GM18511 (cell line): ENCODE results near the gene RAD51B.
"Not testable (repeated sequence)": the region's sequence is repeated elsewhere in the genome, so short reads cannot be mapped to it uniquely, and the experiment has no call there.

Source experiments
- ATAC-seq: cut with Tn5 transposase; IDR thresholded peaks from one replicate; pipeline ENCODE4 v1.9.1; 2021; ENCODE audit warnings: mild to moderate bottlenecking, moderate library complexity; ENCODE audit not compliant: unreplicated experiment

The RAD51B gene

GRCh38 chr14:67942080-67942710, 122.6 kb downstream of the RAD51B start:
- no peak for ATAC-seq

- ATAC-seq = no peak
Measured at GRCh38 chr14:67943947-67944346, 124.4 kb downstream of the RAD51B start.

GRCh38 chr14:67944605-67945004, 125.0 kb downstream of the RAD51B start:
- no peak for ATAC-seq

DNA sequence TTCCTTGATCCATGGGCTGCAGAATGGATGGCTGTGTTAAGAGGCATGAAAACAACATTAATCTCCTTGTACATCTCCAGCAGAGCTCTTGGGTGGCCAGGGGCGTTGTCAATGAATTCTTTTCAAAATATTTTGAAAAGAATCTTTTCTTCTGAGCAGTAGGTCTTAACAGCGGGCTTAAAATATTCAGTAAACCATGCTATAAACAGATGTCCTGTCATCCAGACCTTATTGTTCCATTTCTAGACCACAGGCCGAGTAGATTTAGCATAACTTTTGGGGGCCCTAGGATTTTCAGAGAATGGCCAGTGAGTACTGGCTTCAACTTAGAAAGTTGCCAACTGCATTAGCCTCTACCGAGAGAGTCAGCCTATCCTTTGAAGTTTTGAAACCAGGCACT, 130.2 kb downstream of the RAD51B start:
- no peak for ATAC-seq

- ATAC-seq = no peak
Measured at GRCh38 chr14:67950386-67950785, 130.8 kb downstream of the RAD51B start.

- no peak for ATAC-seq
Measured at GRCh38 chr14:67951529-67952135, 132.1 kb downstream of the RAD51B start.

GRCh38 chr14:67952381-67952780, 132.8 kb downstream of the RAD51B start:
- ATAC-seq = no peak

GRCh38 chr14:67952786-67953185, 133.2 kb downstream of the RAD51B start:
- no peak for ATAC-seq

DNA sequence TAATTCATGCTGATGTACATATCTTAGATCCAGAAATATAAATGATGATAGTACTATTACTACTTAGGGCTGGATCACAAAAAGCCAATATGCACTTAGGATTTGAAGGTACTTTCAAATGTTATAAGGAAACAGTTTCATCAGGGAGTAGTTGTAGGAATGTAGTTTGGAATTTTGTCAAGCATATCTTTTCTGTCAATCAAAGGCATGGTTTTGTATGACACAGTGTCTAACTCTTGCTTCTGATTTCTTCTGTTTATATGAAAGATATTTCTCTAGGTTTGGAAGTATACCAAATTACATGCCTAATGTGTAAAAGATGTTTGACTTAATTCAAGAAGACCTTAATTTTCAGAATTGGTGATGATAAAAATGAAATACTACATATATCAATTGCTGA, 135.7 kb downstream of the RAD51B start:
- no peak for ATAC-seq

GRCh38 chr14:67957946-67958345, 138.4 kb downstream of the RAD51B start:
- no peak for ATAC-seq

- no peak for ATAC-seq
Measured at GRCh38 chr14:67961676-67962075, 142.1 kb downstream of the RAD51B start.

DNA sequence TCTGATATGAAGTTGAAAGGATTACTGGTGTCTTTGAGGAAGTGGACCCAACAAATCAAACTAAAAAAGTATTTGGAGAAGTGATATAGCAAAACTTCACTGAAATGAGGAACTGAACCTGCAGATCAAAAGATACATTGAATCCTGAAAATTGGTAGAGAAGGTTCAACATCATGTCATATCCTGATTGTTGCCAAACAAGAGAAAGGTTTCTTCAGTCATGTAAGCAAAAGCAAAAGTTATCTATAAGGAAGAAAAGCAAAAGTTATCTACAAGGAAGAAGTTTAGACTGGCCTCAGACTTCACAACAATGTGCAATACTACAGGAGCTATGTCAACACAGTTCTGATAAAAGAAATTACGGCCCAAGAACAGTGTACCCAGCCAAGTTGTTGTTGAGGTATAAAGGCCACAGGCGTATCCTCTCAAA, 142.7 kb downstream of the RAD51B start:
- no peak for ATAC-seq

DNA sequence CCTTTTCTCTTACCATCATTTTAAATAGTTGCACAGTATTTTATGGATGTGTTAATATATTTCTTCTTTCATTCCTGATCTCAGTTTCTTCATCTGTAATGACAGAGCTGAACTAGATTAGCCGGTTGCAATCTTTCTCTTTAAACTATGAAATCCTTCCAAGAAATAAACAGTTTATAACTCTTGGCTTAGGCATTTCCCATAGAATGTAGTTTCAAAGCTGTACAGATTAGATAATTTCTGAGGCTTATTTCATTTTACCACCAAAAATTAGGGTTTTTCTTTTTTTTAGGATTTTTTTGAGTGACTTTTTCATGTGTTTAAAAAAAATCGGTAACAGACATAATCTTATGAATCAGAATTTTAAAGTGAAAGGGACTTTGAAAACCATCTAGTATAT, 144.0 kb downstream of the RAD51B start:
- ATAC-seq = no peak

- no peak for ATAC-seq
Measured at GRCh38 chr14:67963960-67964812, 144.6 kb downstream of the RAD51B start.

DNA sequence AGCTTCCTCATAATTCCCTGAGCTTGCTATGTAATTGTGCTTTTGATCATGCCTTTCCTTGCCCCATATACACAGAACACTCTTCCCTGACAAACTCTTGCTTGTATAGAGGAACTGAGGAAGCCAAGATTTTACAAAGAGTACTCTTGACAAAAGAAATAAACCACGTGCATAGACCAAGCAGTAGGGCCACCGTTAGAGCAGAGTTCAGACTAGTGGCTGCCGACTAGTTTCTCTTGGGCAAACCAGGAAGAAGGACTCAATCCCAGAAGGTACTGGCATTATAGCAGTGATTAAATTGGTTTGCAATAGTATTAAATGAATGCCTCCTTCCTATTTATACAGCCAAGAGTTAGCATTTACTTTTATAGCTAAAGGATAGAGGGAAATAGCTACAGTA, 146.1 kb downstream of the RAD51B start:
- no peak for ATAC-seq

- ATAC-seq = no peak
Measured at GRCh38 chr14:67967206-67967605, 147.6 kb downstream of the RAD51B start.

DNA sequence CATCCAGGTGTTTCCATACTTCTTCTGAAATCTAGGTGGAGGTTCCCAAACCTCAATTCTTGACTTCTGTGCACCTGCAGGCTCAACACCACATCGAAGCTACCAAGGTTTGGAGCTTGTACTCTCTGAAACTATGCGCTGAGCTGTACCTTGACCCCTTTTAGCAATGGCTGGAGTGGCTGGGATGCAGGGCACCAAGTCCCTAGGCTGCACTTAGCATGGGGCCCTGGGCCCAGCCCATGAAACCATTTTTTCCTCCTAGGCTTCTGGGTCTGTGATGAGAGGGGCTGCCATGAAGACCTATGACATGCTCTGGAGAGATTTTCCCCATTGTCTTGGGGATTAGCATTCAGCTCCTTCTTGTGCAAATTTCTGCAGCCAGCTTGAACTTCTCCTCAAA, 148.4 kb downstream of the RAD51B start:
- not testable (repeated sequence) for ATAC-seq

DNA sequence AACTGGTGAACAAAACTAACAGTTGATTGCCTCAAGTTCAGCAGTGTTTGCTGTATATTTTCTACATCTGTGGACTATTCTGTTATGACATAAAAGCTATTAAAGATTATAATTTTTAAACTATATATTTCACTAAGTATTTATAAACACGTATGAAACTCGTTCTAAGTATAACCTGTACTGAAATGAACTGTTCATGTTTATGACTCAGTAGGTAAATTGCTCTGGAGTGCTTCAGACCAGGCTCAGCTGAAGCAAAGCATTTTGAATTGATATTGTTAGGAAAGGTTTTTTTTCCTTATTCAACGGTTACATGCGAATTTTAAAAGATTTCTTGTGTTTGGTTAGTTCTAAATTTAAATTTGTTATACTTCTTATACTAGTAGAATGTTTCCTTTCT, 151.3 kb downstream of the RAD51B start:
- no peak for ATAC-seq

- no peak for ATAC-seq
Measured at GRCh38 chr14:67971627-67972625, 152.3 kb downstream of the RAD51B start.

GRCh38 chr14:67973436-67973835, 153.9 kb downstream of the RAD51B start:
- no peak for ATAC-seq

DNA sequence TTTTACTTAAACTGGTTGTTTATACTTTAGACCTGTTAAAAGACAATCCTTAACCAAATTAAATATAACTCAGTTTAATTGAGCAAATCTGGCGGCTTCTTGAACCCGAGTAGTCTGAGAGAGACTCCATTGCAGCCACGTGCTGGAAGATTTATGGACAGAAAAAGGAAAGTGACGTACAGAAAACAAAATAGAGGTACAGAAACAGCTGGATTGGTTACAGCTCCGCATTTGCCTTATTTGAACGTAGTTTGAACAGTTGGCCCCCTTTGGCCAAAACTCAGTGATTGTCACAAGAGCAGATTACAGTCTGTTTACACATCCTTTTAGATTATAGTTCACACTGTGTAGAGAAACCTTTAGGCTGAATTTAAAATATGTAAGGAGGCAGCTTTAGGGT, 155.9 kb downstream of the RAD51B start:
- no peak for ATAC-seq
